H1 (cell line): Measurements from ENCODE around the gene MAJIN. TPM values are rescaled to one million over a fixed set of nuclear protein-coding genes. Genes with fewer than 3 reads are reported as not detected.

Experiments
- CTCF ChIA-PET: fragments of 300-600 bp; sonication (Branson Sonifier 250); formaldehyde crosslinking; loops from one replicate; lab custom pipeline; 2021; ENCODE audit not compliant: partially characterized antibody; lab: Charles Lee
- POLR2A ChIA-PET: fragments of 300-600 bp; sonication (Branson Sonifier 250); formaldehyde crosslinking; loops from one replicate; lab custom pipeline; 2021; ENCODE audit warnings: inconsistent platforms; ENCODE audit not compliant: partially characterized antibody; lab: Charles Lee
- DNase-seq, 2 experiments: peaks; one replicate each; pipeline versions ENCODE4 v3.0.0 to v3.0.0-alpha.2; 2010 to 2022; ENCODE audit warnings: low spot score in 2 of 2, low read depth in 1 of 2, mixed read lengths in 1 of 2
- FAIRE-seq: peaks from 2 replicates; lab custom pipeline; 2011; peaks lifted over from hg19 to GRCh38; lab: Jason Lieb, UNC
- H2AFZ ChIP-seq: 2 replicates; pipeline ENCODE4 v1.8.1; 2012; ENCODE audit warnings: low read length, inconsistent platforms
- H2AK5ac ChIP-seq: 2 replicates; pipeline ENCODE4 v1.6.1; 2013; ENCODE audit warnings: low read depth, low read length
- H2BK120ac ChIP-seq: replicated peaks from 2 replicates; pipeline ENCODE3; 2013; ENCODE audit warnings: low read depth, low read length, inconsistent platforms
- H2BK12ac ChIP-seq: 2 replicates; pipeline ENCODE4 v1.6.1; 2013; ENCODE audit warnings: low read depth, low read length
- H2BK15ac ChIP-seq: 2 replicates; pipeline ENCODE4 v1.6.1; 2013; ENCODE audit warnings: low read length
- H2BK20ac ChIP-seq: 2 replicates; pipeline ENCODE4 v1.6.1; 2013; ENCODE audit warnings: low read length
- H2BK5ac ChIP-seq: 2 replicates; pipeline ENCODE4 v1.6.1; 2013; ENCODE audit warnings: low read depth, low read length
- H3K14ac ChIP-seq: 2 replicates; pipeline ENCODE4 v1.6.1; 2013; ENCODE audit warnings: inconsistent platforms; ENCODE audit not compliant: insufficient read length
- H3K18ac ChIP-seq: 2 replicates; pipeline ENCODE4 v1.6.1; 2013; ENCODE audit warnings: low read length; ENCODE audit errors: extremely low read depth
- H3K23ac ChIP-seq: 2 replicates; pipeline ENCODE4 v1.6.1; 2013; ENCODE audit warnings: inconsistent platforms; ENCODE audit not compliant: insufficient read length
- H3K23me2 ChIP-seq: 2 replicates; pipeline ENCODE4 v1.6.1; 2013; ENCODE audit warnings: low read depth, low read length
- H3K27ac ChIP-seq: 2 replicates; pipeline ENCODE4 v1.6.1; 2011; ENCODE audit warnings: low read depth, low read length, inconsistent platforms
- H3K27me3 ChIP-seq, 4 experiments: replicated peaks in 1 of 4; 1 replicate in 1 of 4; 2 replicates in 3 of 4; pipeline versions ENCODE4 v1.6.1 to v1.8.1; 2011 to 2013; ENCODE audit warnings: low read length in 3 of 4, mild to moderate bottlenecking in 3 of 4, inconsistent platforms in 2 of 4, mixed read lengths in 2 of 4, moderate library complexity in 1 of 4; ENCODE audit not compliant: control insufficient read depth in 3 of 4, insufficient read depth in 3 of 4; ENCODE audit errors: extremely low read depth in 1 of 4
- H3K36me3 ChIP-seq, 4 experiments: 2 replicates each; pipeline versions ENCODE4 v1.6.1 to v1.8.1; 2011 to 2013; ENCODE audit warnings: mild to moderate bottlenecking in 4 of 4, low read length in 3 of 4, moderate library complexity in 2 of 4, control low read depth in 1 of 4, inconsistent platforms in 1 of 4; ENCODE audit not compliant: insufficient read depth in 4 of 4, control insufficient read depth in 2 of 4
- H3K4ac ChIP-seq: replicated peaks from 2 replicates; pipeline ENCODE3; 2013; ENCODE audit warnings: low read length, low read depth, mixed read lengths, inconsistent platforms; ENCODE audit not compliant: insufficient read length
- H3K4me1 ChIP-seq, 4 experiments: replicated peaks in 1 of 4; 1 replicate in 1 of 4; 2 replicates in 3 of 4; pipeline versions ENCODE4 v1.6.1 to v1.8.1; 2011 to 2013; ENCODE audit warnings: low read length in 3 of 4, inconsistent platforms in 2 of 4, mixed read lengths in 1 of 4; ENCODE audit not compliant: insufficient read depth in 4 of 4, control insufficient read depth in 3 of 4
- H3K4me2 ChIP-seq, 2 experiments: 2 replicates each; pipeline versions ENCODE4 v1.6.1 to v1.8.1; 2011 to 2013; ENCODE audit warnings: low read depth in 2 of 2, low read length in 2 of 2, control low read depth in 1 of 2, inconsistent platforms in 1 of 2, mild to moderate bottlenecking in 1 of 2; ENCODE audit not compliant: insufficient read depth in 1 of 2
- H3K4me3 ChIP-seq, 4 experiments: fragments of 200-600, 300-600 bp in 1 of 4; sonication (generic), shearing (Covaris generic), sonication (Bioruptor Twin) in 1 of 4; 2 replicates each; pipeline versions ENCODE4 v1.5.1 to v1.8.1; 2011 to 2016; ENCODE audit warnings: low read length in 4 of 4, low read depth in 3 of 4, control low read depth in 2 of 4, inconsistent platforms in 2 of 4, mild to moderate bottlenecking in 2 of 4, mixed read lengths in 1 of 4, moderate library complexity in 1 of 4; ENCODE audit not compliant: insufficient read depth in 2 of 4; ENCODE audit errors: extremely low read depth in 1 of 4
- H3K56ac ChIP-seq: replicated peaks from 2 replicates; pipeline ENCODE3; 2013; ENCODE audit warnings: low read depth, mild to moderate bottlenecking, mixed read lengths, low read length, inconsistent platforms; ENCODE audit not compliant: insufficient read length
- H3K79me1 ChIP-seq: 2 replicates; pipeline ENCODE4 v1.6.1; 2013; ENCODE audit warnings: low read depth, low read length, control low read depth
- H3K79me2 ChIP-seq, 2 experiments: 2 replicates each; pipeline versions ENCODE4 v1.6.1 to v1.8.1; 2012 to 2013; ENCODE audit warnings: low read length in 2 of 2, mild to moderate bottlenecking in 2 of 2, inconsistent platforms in 1 of 2; ENCODE audit not compliant: insufficient read depth in 2 of 2, control insufficient read depth in 1 of 2
- H3K9ac ChIP-seq, 4 experiments: replicated peaks in 1 of 4; 1 replicate in 1 of 4; 2 replicates in 3 of 4; pipeline versions ENCODE4 v1.6.1 to v1.8.1; 2011 to 2013; ENCODE audit warnings: low read depth in 3 of 4, low read length in 3 of 4, control low read depth in 2 of 4, mild to moderate bottlenecking in 2 of 4, moderate library complexity in 2 of 4, inconsistent platforms in 1 of 4; ENCODE audit errors: extremely low read depth in 1 of 4
- H3K9me3 ChIP-seq, 2 experiments: 2 replicates each; pipeline versions ENCODE4 v1.6.1 to v1.8.1; 2012 to 2013; ENCODE audit warnings: mild to moderate bottlenecking in 2 of 2, moderate library complexity in 2 of 2, control low read depth in 1 of 2, inconsistent platforms in 1 of 2, low read depth in 1 of 2, low read length in 1 of 2, mixed read lengths in 1 of 2; ENCODE audit not compliant: insufficient read depth in 2 of 2
- H4K20me1 ChIP-seq, 2 experiments: replicated peaks in 1 of 2; 2 replicates each; pipeline versions ENCODE3 to v1.8.1; 2011 to 2013; ENCODE audit warnings: inconsistent platforms in 2 of 2, low read length in 2 of 2, mild to moderate bottlenecking in 1 of 2; ENCODE audit not compliant: insufficient read depth in 2 of 2, control insufficient read depth in 1 of 2
- H4K5ac ChIP-seq: 2 replicates; pipeline ENCODE4 v1.6.1; 2013; ENCODE audit warnings: low read length, low read depth, mixed read lengths, inconsistent platforms; ENCODE audit not compliant: insufficient read length
- H4K8ac ChIP-seq: 2 replicates; pipeline ENCODE4 v1.8.0; 2013; ENCODE audit warnings: mild to moderate bottlenecking, moderate library complexity, low read length, inconsistent platforms; ENCODE audit not compliant: insufficient read depth; ENCODE audit errors: extremely low read depth
- H4K91ac ChIP-seq: replicated peaks from 2 replicates; pipeline ENCODE3; 2013; ENCODE audit warnings: low read length, mixed read lengths, inconsistent platforms; ENCODE audit not compliant: insufficient read length
- ASH2L ChIP-seq: fragments of 200-600, 300-600 bp; sonication (generic); IDR thresholded peaks from one replicate; pipeline ENCODE4 v1.7.1; 2017; ENCODE audit warnings: low read length
- CREB1 ChIP-seq: IDR thresholded peaks from 2 replicates; pipeline ENCODE4 v1.6.1; 2012; ENCODE audit warnings: inconsistent platforms
- HDAC2 ChIP-seq, 2 experiments: fragments of 300-600 bp in 1 of 2; sonication (generic) in 1 of 2; IDR thresholded peaks; 2 replicates each; pipeline ENCODE4 v1.6.1; 2011 to 2012; ENCODE audit warnings: low read depth in 2 of 2, low read length in 2 of 2, mild to moderate bottlenecking in 2 of 2, moderate library complexity in 2 of 2, borderline replicate concordance in 1 of 2, inconsistent platforms in 1 of 2
- RAD21 ChIP-seq, 2 experiments: IDR thresholded peaks in 1 of 2; conservative IDR thresholded peaks in 1 of 2; 2 replicates each; pipeline ENCODE4 v1.6.1; 2011; ENCODE audit warnings: low read depth in 2 of 2, low read length in 2 of 2, improper control_type of control experiment in 1 of 2, inconsistent platforms in 1 of 2, mild to moderate bottlenecking in 1 of 2, moderate library complexity in 1 of 2
- RXRA ChIP-seq: IDR thresholded peaks from 2 replicates; pipeline ENCODE4 v1.6.1; 2011; ENCODE audit warnings: low read depth, mild to moderate bottlenecking, low read length, moderate library complexity; ENCODE audit not compliant: insufficient read depth
- SIN3A ChIP-seq, 2 experiments: IDR thresholded peaks in 1 of 2; conservative IDR thresholded peaks in 1 of 2; 2 replicates each; pipeline ENCODE4 v1.6.1; 2011 to 2012; ENCODE audit warnings: low read length in 2 of 2, improper control_type of control experiment in 1 of 2, low read depth in 1 of 2, mild to moderate bottlenecking in 1 of 2
- WGBS, 2 experiments: shearing (Covaris generic) in 1 of 2; methylation state at CpG; one replicate each; pipeline versions ENCODE4 v1.1.6 to v1.1.7; 2013 to 2015; ENCODE audit warnings: low lambda C conversion rate in 2 of 2, mixed read lengths in 2 of 2, inconsistent platforms in 1 of 2, low coverage in 1 of 2, missing lambda C conversion rate in 1 of 2; ENCODE audit not compliant: insufficient replicate concordance in 2 of 2, insufficient coverage in 1 of 2, insufficient read length in 1 of 2; ENCODE audit errors: extremely low coverage in 1 of 2, missing lambda C conversion rate in 1 of 2; 5-methylcytosine and 5-hydroxymethylcytosine counted together
- polyA plus RNA-seq, 7 experiments: library from polyadenylated mRNA; depleted of rRNA in 3 of 7; stranded (reverse) in 5 of 7; unstranded in 2 of 7; fragments of >200 nt in 5 of 7; fragments of 200-250 nt in 2 of 7; gene quantifications; 1 replicate in 5 of 7; 2 replicates in 1 of 7; 4 replicates in 1 of 7; pipeline versions ENCODE4 v1.2.1 to v1.2.3, GENCODE V29; 2011 to 2013; ENCODE audit warnings: missing spikeins in 2 of 7, mixed read lengths in 2 of 7
- total RNA-seq: library from RNA; stranded (reverse); fragmentation: NEBNext Ultra II Directional; extraction: Animal tissue kit (Norgen Biotek cat#: 25700); gene quantifications from 2 replicates; pipeline ENCODE4 v1.2.1, GENCODE V29; 2021
- TF ChIP-seq, protein P1 (sequence below), 3 experiments: IDR thresholded peaks; 1 replicate in 2 of 3; 2 replicates in 1 of 3; pipeline versions ENCODE4 v1.5.1 to v1.6.1; 2011; ENCODE audit warnings: low read length in 3 of 3, mild to moderate bottlenecking in 3 of 3, inconsistent platforms in 2 of 3, low read depth in 1 of 3, moderate library complexity in 1 of 3; ENCODE audit not compliant: insufficient read depth in 1 of 3; ENCODE audit errors: control extremely low read depth in 1 of 3

The MAJIN gene
- total and polyA plus RNA-seq, 2 of the 8 experiments (the other 6 are each of a cell fraction or from before 2014, with no cell fraction given), result not detected

DNA sequence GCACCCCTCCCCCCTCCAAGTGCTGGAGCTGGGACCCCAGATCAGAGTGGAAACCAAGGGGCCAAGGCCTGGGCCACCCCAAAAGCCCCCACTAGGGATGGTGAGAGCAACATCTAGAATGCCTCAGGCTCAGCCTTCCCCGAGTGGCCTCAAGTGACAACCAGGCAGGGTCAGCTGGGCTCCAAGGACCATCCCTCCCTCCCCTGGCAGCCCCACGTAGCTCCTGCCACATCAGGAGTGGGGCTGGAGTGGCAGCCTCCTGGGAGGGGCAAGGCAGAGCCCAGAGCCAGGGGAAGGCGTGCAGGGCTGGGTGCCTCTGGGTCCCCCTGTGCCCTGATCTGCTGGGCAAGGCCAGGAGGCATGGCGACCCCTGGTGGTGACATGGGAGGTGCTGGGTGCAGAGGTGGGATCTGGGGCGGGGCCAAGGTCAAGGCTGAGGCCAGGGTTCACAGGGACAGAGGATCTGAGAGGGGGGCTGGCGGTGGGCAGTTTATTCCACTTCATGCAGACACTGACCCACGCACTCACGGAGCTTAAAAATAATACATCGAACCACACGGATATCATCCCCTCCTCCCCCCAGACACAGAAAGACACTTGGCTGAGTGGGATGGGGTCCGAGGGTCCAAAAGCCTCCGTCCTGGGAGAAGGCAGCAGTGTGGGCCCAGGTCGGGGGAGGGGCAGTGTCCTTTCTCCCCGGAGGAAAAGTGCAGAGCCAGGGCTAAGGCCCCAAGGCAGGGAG is 77.7 kb downstream of the MAJIN start:
- H3K27ac ChIP-seq, result no peak overlapping the region
- no peaks in the 10 kb centered on the region for H3K23me2 ChIP-seq
- H2AFZ ChIP-seq, result no peak overlapping the region
- H4K5ac ChIP-seq, result no peak overlapping the region
- no peaks in the 10 kb centered on the region for H3K9me3 ChIP-seq
- H3K79me1 ChIP-seq, result no peaks in the 10 kb centered on the region
- no peak overlapping the region; a peak in 1 of 7 replicates for H3K9ac ChIP-seq
- H3K79me2 ChIP-seq, result no peaks in the 10 kb centered on the region
- H2AK5ac ChIP-seq, result no peak overlapping the region
- no peak overlapping the region for H3K4ac ChIP-seq
- WGBS, 2 experiments, result 30% methylated on average over 8 of the region's 14 CpGs; no CpG with 5 or more reads in 1 of the 2 experiments
- no peak overlapping the region for H3K4me3 ChIP-seq
- no peak overlapping the region for H2BK120ac ChIP-seq
- peaks cover 0 to 3% (median under 1%) of the 10 kb centered on the region in 4 experiments; a peak in 2 of 7 replicates for H3K4me1 ChIP-seq
- no peak overlapping the region for H4K91ac ChIP-seq
- H2BK15ac ChIP-seq, result no peak overlapping the region
- no peak overlapping the region for H3K23ac ChIP-seq
- POLR2A ChIA-PET, result interaction anchor here (1.3 to 24.6 kb wide), 5 partner anchors 13 to 116 kb away, joined by 3 to 408 read pairs (median 5); partner anchors contain the start of genes EHD1 and SF1
- H3K14ac ChIP-seq, result no peak overlapping the region
- no peaks in the 10 kb centered on the region for H3K27me3 ChIP-seq
- H3K18ac ChIP-seq, result no peak overlapping the region
- peaks cover 0 to 11% (median 1%) of the 10 kb centered on the region in 4 experiments; a peak in 3 of 8 replicates for H3K36me3 ChIP-seq
- no peak overlapping the region for H3K4me2 ChIP-seq
- H3K56ac ChIP-seq, result no peak overlapping the region
- no peak overlapping the region for H4K8ac ChIP-seq
- CTCF ChIA-PET, result interaction anchor here (0.8 to 32.2 kb wide), 23 partner anchors 8 to 299 kb away, joined by 3 to 1058 read pairs (median 4); partner anchors contain the start of genes BATF2, CDC42BPG, EHD1 and MAJIN
- peaks cover 0 to 2% of the 10 kb centered on the region in 2 experiments for H4K20me1 ChIP-seq
- DNase-seq (peak; percentile 50 to 98), FAIRE-seq (peak; percentile 28)
- no peak overlapping the region for H2BK20ac ChIP-seq
- H2BK5ac ChIP-seq, result no peak overlapping the region
- no peak overlapping the region; the same call in 1 of the 2 replicates for H2BK12ac ChIP-seq
- TF ChIP-seq SIN3A (conservative IDR thresholded peaks at IDR 0.05 in 1 of 2, IDR thresholded peaks at IDR 0.05 in 1 of 2; ENCODE audit: low read depth in 1 of 2, low read length in 2 of 2), result peak in 1 of 2 experiments; percentile 57; a peak in 1 of 4 replicates
- no peak for TF ChIP-seq ASH2L
- TF ChIP-seq RXRA, result 0 out of 2 replicates have a peak, but pooled peaks have one; percentile 68
- TF ChIP-seq RAD21 (IDR thresholded peaks at IDR 0.05 in 1 of 2, conservative IDR thresholded peaks at IDR 0.05 in 1 of 2; ENCODE audit: low read depth in 2 of 2, low read length in 2 of 2), result peak; percentile 71 to 81
- no peak for TF ChIP-seq HDAC2 (IDR thresholded peaks at IDR 0.05; ENCODE audit: borderline replicate concordance in 1 of 2, low read depth in 2 of 2, low read length in 2 of 2)
- TF ChIP-seq CREB1, result 0 out of 2 replicates have a peak, but pooled peaks have one; percentile 35
- TF ChIP-seq, protein P1, sequence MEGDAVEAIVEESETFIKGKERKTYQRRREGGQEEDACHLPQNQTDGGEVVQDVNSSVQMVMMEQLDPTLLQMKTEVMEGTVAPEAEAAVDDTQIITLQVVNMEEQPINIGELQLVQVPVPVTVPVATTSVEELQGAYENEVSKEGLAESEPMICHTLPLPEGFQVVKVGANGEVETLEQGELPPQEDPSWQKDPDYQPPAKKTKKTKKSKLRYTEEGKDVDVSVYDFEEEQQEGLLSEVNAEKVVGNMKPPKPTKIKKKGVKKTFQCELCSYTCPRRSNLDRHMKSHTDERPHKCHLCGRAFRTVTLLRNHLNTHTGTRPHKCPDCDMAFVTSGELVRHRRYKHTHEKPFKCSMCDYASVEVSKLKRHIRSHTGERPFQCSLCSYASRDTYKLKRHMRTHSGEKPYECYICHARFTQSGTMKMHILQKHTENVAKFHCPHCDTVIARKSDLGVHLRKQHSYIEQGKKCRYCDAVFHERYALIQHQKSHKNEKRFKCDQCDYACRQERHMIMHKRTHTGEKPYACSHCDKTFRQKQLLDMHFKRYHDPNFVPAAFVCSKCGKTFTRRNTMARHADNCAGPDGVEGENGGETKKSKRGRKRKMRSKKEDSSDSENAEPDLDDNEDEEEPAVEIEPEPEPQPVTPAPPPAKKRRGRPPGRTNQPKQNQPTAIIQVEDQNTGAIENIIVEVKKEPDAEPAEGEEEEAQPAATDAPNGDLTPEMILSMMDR (IDR thresholded peaks at IDR 0.05; ENCODE audit: control extremely low read depth in 1 of 3, insufficient read depth in 1 of 3, low read depth in 1 of 3, low read length in 3 of 3), result peak in 2 of 3 experiments; percentile 95 to 96; a peak in 3 of 4 replicates
